Iris pigment epithelial cell (primary cell): ENCODE measurements around the gene IMPDH1.

ENCODE experiments used
- DNase-seq: peaks from one replicate; pipeline ENCODE4 v3.0.0-alpha.2; 2011; ENCODE audit warnings: low read depth

The IMPDH1 gene

GRCh38 chr7:128434413-128435326 lies 24.9 kb upstream of the IMPDH1 start:
- no peak for DNase-seq

GRCh38 chr7:128431754-128432153 lies 22.0 kb upstream of the IMPDH1 start:
- DNase-seq, result no peak

GRCh38 chr7:128431221-128431620 lies 21.4 kb upstream of the IMPDH1 start:
- peak; percentile 36 for DNase-seq

- no peak for DNase-seq
These were observed 20.4 kb upstream of the IMPDH1 start for GRCh38 chr7:128430207-128430606.

GRCh38 chr7:128427289-128427891 lies 17.6 kb upstream of the IMPDH1 start:
- DNase-seq, result peak; percentile 52

- DNase-seq, result peak; percentile 52
These were observed 16.1 kb upstream of the IMPDH1 start for GRCh38 chr7:128425850-128426249.

GRCh38 chr7:128424686-128425275 lies 15.0 kb upstream of the IMPDH1 start:
- no peak for DNase-seq

- no peak for DNase-seq
These were observed 13.1 kb upstream of the IMPDH1 start for GRCh38 chr7:128422842-128423241.

- no peak for DNase-seq
These were observed 12.3 kb upstream of the IMPDH1 start for GRCh38 chr7:128422037-128422436.

GRCh38 chr7:128421384-128421783 lies 11.6 kb upstream of the IMPDH1 start:
- no peak for DNase-seq

GRCh38 chr7:128420773-128421172 lies 11.0 kb upstream of the IMPDH1 start:
- DNase-seq, result peak; percentile 43

GRCh38 chr7:128419257-128419656 lies 9.5 kb upstream of the IMPDH1 start:
- DNase-seq, result no peak

- DNase-seq, result no peak
These were observed 7.3 kb upstream of the IMPDH1 start for GRCh38 chr7:128417071-128417470.

GRCh38 chr7:128415217-128415785 lies 5.5 kb upstream of the IMPDH1 start:
- no peak for DNase-seq

GRCh38 chr7:128410451-128410753 lies 620 bp upstream of the IMPDH1 start:
- no peak for DNase-seq

GRCh38 chr7:128408709-128409595 lies 830 bp downstream of the IMPDH1 start:
- DNase-seq, result peak; percentile 58

GRCh38 chr7:128407751-128408708 lies 1.8 kb downstream of the IMPDH1 start:
- DNase-seq, result no peak

- DNase-seq, result no peak
These were observed 2.6 kb downstream of the IMPDH1 start for GRCh38 chr7:128407233-128407589.

- DNase-seq, result no peak
These were observed 3.2 kb downstream of the IMPDH1 start for GRCh38 chr7:128406314-128407232.
